ENCODE results near the gene AP4E1. TPM values are rescaled to one million over a fixed set of nuclear protein-coding genes. Genes with fewer than 3 reads are reported as not detected.
A peak's percentile ranks its signal among the peaks of the same experiment; 100 is the strongest.
"Not testable (repeated sequence)": the region's sequence is repeated elsewhere in the genome, so short reads cannot be mapped to it uniquely, and the experiment has no call there.

The AP4E1 gene
- polyA plus RNA-seq, 1 donor (not counting 4 experiments of a cell fraction or from before 2014, with no cell fraction given), result 7.9 TPM

GRCh38 chr15:50945725-50946124 is 37.2 kb downstream of the AP4E1 start:
- Histone ChIP-seq H3K36me3 (ENCODE audit: control insufficient read depth in 2 of 2, extremely low read depth in 1 of 2, insufficient read depth in 2 of 2, low read length in 2 of 2) (peaks cover 3 to 4% of the 10 kb centered on the region in 2 experiments), H3K4me2 (ENCODE audit: control insufficient read depth, extremely low read depth, insufficient read depth, low read depth, low read length) (no peak overlapping the region), H3K4me1 (ENCODE audit: control insufficient read depth, extremely low read depth, insufficient read depth, low read length) (peaks cover 5% of the 10 kb centered on the region), H2AFZ (ENCODE audit: control insufficient read depth, low read length) (no peak overlapping the region), H3K27ac (ENCODE audit: control insufficient read depth, insufficient read depth, low read length) (no peak overlapping the region), H3K9me1 (ENCODE audit: control insufficient read depth, extremely low read depth, insufficient read depth, low read length) (no peaks in the 10 kb centered on the region), H3K9ac (ENCODE audit: control insufficient read depth, extremely low read depth, insufficient read depth, low read length) (no peak overlapping the region), H3K79me2 (ENCODE audit: control insufficient read depth, insufficient read depth, low read length) (no peaks in the 10 kb centered on the region), H3K4me3 (ENCODE audit: control insufficient read depth in 2 of 3, extremely low read depth in 1 of 3, insufficient read depth in 2 of 3, low read depth in 1 of 3, low read length in 3 of 3) (no peak overlapping the region), H3K9me3 (ENCODE audit: control insufficient read depth, low read depth, low read length) (no peaks in the 10 kb centered on the region), H4K20me1 (ENCODE audit: control insufficient read depth, extremely low read depth, insufficient read depth, low read length) (no peaks in the 10 kb centered on the region), H3K27me3 (ENCODE audit: control insufficient read depth, extremely low read depth, insufficient read depth, low read length) (no peaks in the 10 kb centered on the region)
- TF ChIP-seq CTCF (optimal IDR thresholded peaks at IDR 0.05 in 1 of 3, IDR thresholded peaks at IDR 0.05 in 1 of 3, conservative IDR thresholded peaks at IDR 0.05 in 1 of 3; ENCODE audit: extremely low read depth in 1 of 3, insufficient read depth in 2 of 3, low read length in 3 of 3), result no peak
- TF ChIP-seq EZH2 (IDR thresholded peaks at IDR 0.05; ENCODE audit: low read length), result no peak
- DNase-seq (ENCODE audit: low read depth, low spot score) (no peak), FAIRE-seq (no peak)
- dilution Hi-C loops (cut with MboI; ENCODE audit: extremely low pct_ligation_motif_present, low sequenced_read_pairs), result no loop called here

- H3K79me2 ChIP-seq (ENCODE audit: control insufficient read depth, insufficient read depth, low read length); H4K20me1 ChIP-seq (ENCODE audit: control insufficient read depth, extremely low read depth, insufficient read depth, low read length); H3K9ac ChIP-seq (ENCODE audit: control insufficient read depth, extremely low read depth, insufficient read depth, low read length); H3K4me3 ChIP-seq (ENCODE audit: control insufficient read depth in 2 of 3, extremely low read depth in 1 of 3, insufficient read depth in 2 of 3, low read depth in 1 of 3, low read length in 3 of 3); H3K27ac ChIP-seq (ENCODE audit: control insufficient read depth, insufficient read depth, low read length); dilution Hi-C loops (cut with MboI; ENCODE audit: extremely low pct_ligation_motif_present, low sequenced_read_pairs); H3K36me3 ChIP-seq (ENCODE audit: control insufficient read depth in 2 of 2, extremely low read depth in 1 of 2, insufficient read depth in 2 of 2, low read length in 2 of 2); H3K27me3 ChIP-seq (ENCODE audit: control insufficient read depth, extremely low read depth, insufficient read depth, low read length); H3K4me2 ChIP-seq (ENCODE audit: control insufficient read depth, extremely low read depth, insufficient read depth, low read depth, low read length); H3K9me3 ChIP-seq (ENCODE audit: control insufficient read depth, low read depth, low read length); H3K9me1 ChIP-seq (ENCODE audit: control insufficient read depth, extremely low read depth, insufficient read depth, low read length); DNase-seq (ENCODE audit: low read depth, low spot score); H2AFZ ChIP-seq (ENCODE audit: control insufficient read depth, low read length); FAIRE-seq: not testable (repeated sequence)
- peaks cover 10% of the 10 kb centered on the region for H3K4me1 ChIP-seq (ENCODE audit: control insufficient read depth, extremely low read depth, insufficient read depth, low read length)
Observed at GRCh38 chr15:50950745-50951144, 42.3 kb downstream of the AP4E1 start.

GRCh38 chr15:50953302-50953701 is 44.8 kb downstream of the AP4E1 start:
- Histone ChIP-seq H3K36me3 (ENCODE audit: control insufficient read depth in 2 of 2, extremely low read depth in 1 of 2, insufficient read depth in 2 of 2, low read length in 2 of 2) (peaks cover 5 to 14% of the 10 kb centered on the region in 2 experiments), H3K79me2 (ENCODE audit: control insufficient read depth, insufficient read depth, low read length) (peaks cover 3% of the 10 kb centered on the region), H3K27me3 (ENCODE audit: control insufficient read depth, extremely low read depth, insufficient read depth, low read length) (no peaks in the 10 kb centered on the region), H3K4me2 (ENCODE audit: control insufficient read depth, extremely low read depth, insufficient read depth, low read depth, low read length) (no peak overlapping the region), H3K9me1 (ENCODE audit: control insufficient read depth, extremely low read depth, insufficient read depth, low read length) (no peaks in the 10 kb centered on the region), H3K27ac (ENCODE audit: control insufficient read depth, insufficient read depth, low read length) (peak overlapping the region; percentile 45), H3K9ac (ENCODE audit: control insufficient read depth, extremely low read depth, insufficient read depth, low read length) (no peak overlapping the region), H2AFZ (ENCODE audit: control insufficient read depth, low read length) (no peak overlapping the region), H3K9me3 (ENCODE audit: control insufficient read depth, low read depth, low read length) (no peaks in the 10 kb centered on the region), H4K20me1 (ENCODE audit: control insufficient read depth, extremely low read depth, insufficient read depth, low read length) (no peaks in the 10 kb centered on the region), H3K4me1 (ENCODE audit: control insufficient read depth, extremely low read depth, insufficient read depth, low read length) (peaks cover 10% of the 10 kb centered on the region), H3K4me3 (ENCODE audit: control insufficient read depth in 2 of 3, extremely low read depth in 1 of 3, insufficient read depth in 2 of 3, low read depth in 1 of 3, low read length in 3 of 3) (no peak overlapping the region)
- TF ChIP-seq CTCF (optimal IDR thresholded peaks at IDR 0.05 in 1 of 3, IDR thresholded peaks at IDR 0.05 in 1 of 3, conservative IDR thresholded peaks at IDR 0.05 in 1 of 3; ENCODE audit: extremely low read depth in 1 of 3, insufficient read depth in 2 of 3, low read length in 3 of 3), result no peak
- no peak for TF ChIP-seq EZH2 (IDR thresholded peaks at IDR 0.05; ENCODE audit: low read length)
- dilution Hi-C loops (cut with MboI; ENCODE audit: extremely low pct_ligation_motif_present, low sequenced_read_pairs), result no loop called here
- peak; percentile 48 for FAIRE-seq
- DNase-seq (ENCODE audit: low read depth, low spot score), result no peak

- H3K27me3 ChIP-seq (ENCODE audit: control insufficient read depth, extremely low read depth, insufficient read depth, low read length); H2AFZ ChIP-seq (ENCODE audit: control insufficient read depth, low read length); FAIRE-seq; H3K9me1 ChIP-seq (ENCODE audit: control insufficient read depth, extremely low read depth, insufficient read depth, low read length); H3K9ac ChIP-seq (ENCODE audit: control insufficient read depth, extremely low read depth, insufficient read depth, low read length); H3K9me3 ChIP-seq (ENCODE audit: control insufficient read depth, low read depth, low read length); H3K27ac ChIP-seq (ENCODE audit: control insufficient read depth, insufficient read depth, low read length); H3K79me2 ChIP-seq (ENCODE audit: control insufficient read depth, insufficient read depth, low read length); dilution Hi-C loops (cut with MboI; ENCODE audit: extremely low pct_ligation_motif_present, low sequenced_read_pairs); H4K20me1 ChIP-seq (ENCODE audit: control insufficient read depth, extremely low read depth, insufficient read depth, low read length); DNase-seq (ENCODE audit: low read depth, low spot score); H3K4me2 ChIP-seq (ENCODE audit: control insufficient read depth, extremely low read depth, insufficient read depth, low read depth, low read length); H3K4me3 ChIP-seq (ENCODE audit: control insufficient read depth in 2 of 3, extremely low read depth in 1 of 3, insufficient read depth in 2 of 3, low read depth in 1 of 3, low read length in 3 of 3); H3K4me1 ChIP-seq (ENCODE audit: control insufficient read depth, extremely low read depth, insufficient read depth, low read length): not testable (repeated sequence)
- H3K36me3 ChIP-seq (ENCODE audit: control insufficient read depth in 2 of 2, extremely low read depth in 1 of 2, insufficient read depth in 2 of 2, low read length in 2 of 2), result peaks cover 5 to 20% of the 10 kb centered on the region in 2 experiments
Observed at GRCh38 chr15:50954837-50955236, 46.4 kb downstream of the AP4E1 start.

Data from keratinocyte (primary cell).